HEK293 (cell line): ENCODE results near the gene CCL18.

Experiments used
- CTCF ChIA-PET: fragments of 350-600 bp; formaldehyde crosslinking; extraction: SDS; loops from one replicate; lab custom pipeline; 2021; ENCODE audit warnings: antibody characterized with exemption; lab: Yijun Ruan, JAX
- POLR2A ChIA-PET: fragments of 300-600 bp; formaldehyde crosslinking; extraction: SDS; loops from one replicate; lab custom pipeline; 2020; ENCODE audit warnings: antibody characterized with exemption, inconsistent platforms; lab: Yijun Ruan, JAX
- H3K27ac ChIP-seq: fragments of 200-500 bp; sonication (Bioruptor generic); 2 replicates; pipeline ENCODE4 v1.5.1; 2014; ENCODE audit warnings: low read depth, low read length, control low read depth, inconsistent platforms; ENCODE audit errors: extremely low read depth
- H3K36me3 ChIP-seq, 2 experiments: fragments of 200-500 bp in 1 of 2; sonication (Bioruptor generic) in 1 of 2; 1 replicate in 1 of 2; 2 replicates in 1 of 2; pipeline ENCODE4 v1.5.1; 2014 to 2017; ENCODE audit warnings: inconsistent platforms in 2 of 2, low read length in 2 of 2; ENCODE audit not compliant: control insufficient read depth in 2 of 2, insufficient read depth in 1 of 2
- H3K4me1 ChIP-seq: fragments of 200-500 bp; sonication (Bioruptor generic); 2 replicates; pipeline ENCODE4 v1.5.1; 2014; ENCODE audit warnings: mild to moderate bottlenecking, low read length, inconsistent platforms; ENCODE audit not compliant: control insufficient read depth, insufficient read depth
- H3K4me3 ChIP-seq: 2 replicates; pipeline ENCODE4 v1.5.1; 2011; ENCODE audit warnings: low read depth, mild to moderate bottlenecking, control low read depth, low read length, moderate library complexity
- H3K9me3 ChIP-seq: fragments of 200-500 bp; sonication (Bioruptor generic); 2 replicates; pipeline ENCODE4 v1.5.1; 2014; ENCODE audit warnings: low read depth, low read length, inconsistent platforms; ENCODE audit not compliant: control insufficient read depth, insufficient read depth
- GLI2 ChIP-seq: fragments of 450-650 bp; formaldehyde crosslinking; IDR thresholded peaks from 2 replicates; pipeline ENCODE4; 2017; ENCODE audit warnings: missing biosample characterization, missing genetic modification characterization, low read depth, borderline replicate concordance
- GLIS1 ChIP-seq: fragments of 450-650 bp; formaldehyde crosslinking; IDR thresholded peaks from 2 replicates; pipeline ENCODE4 v1.5.1; 2016; ENCODE audit warnings: missing biosample characterization, missing genetic modification characterization
- WT1 ChIP-seq: fragments of 450-650 bp; formaldehyde crosslinking; IDR thresholded peaks from 2 replicates; pipeline ENCODE4 v1.5.1; 2016; ENCODE audit warnings: missing biosample characterization, missing genetic modification characterization
- ZBTB20 ChIP-seq: fragments of 450-650 bp; formaldehyde crosslinking; IDR thresholded peaks from 2 replicates; pipeline ENCODE4 v1.5.1; 2016; ENCODE audit warnings: missing biosample characterization, missing genetic modification characterization
- ZEB2 ChIP-seq: fragments of 450-650 bp; formaldehyde crosslinking; IDR thresholded peaks from 2 replicates; pipeline ENCODE4 v1.5.1; 2016; ENCODE audit warnings: missing biosample characterization, missing genetic modification characterization
- ZIC2 ChIP-seq: fragments of 450-650 bp; formaldehyde crosslinking; IDR thresholded peaks from 2 replicates; pipeline ENCODE4 v1.5.1; 2016; ENCODE audit warnings: missing biosample characterization, missing genetic modification characterization
- ZNF19 ChIP-seq: fragments of 450-650 bp; formaldehyde crosslinking; IDR thresholded peaks from 2 replicates; pipeline ENCODE4; 2016; ENCODE audit warnings: missing biosample characterization, missing genetic modification characterization, low read depth
- ZNF211 ChIP-seq: fragments of 450-650 bp; formaldehyde crosslinking; IDR thresholded peaks from 2 replicates; pipeline ENCODE4 v1.5.1; 2016; ENCODE audit warnings: low read depth, missing biosample characterization, missing genetic modification characterization
- ZNF324 ChIP-seq: fragments of 450-650 bp; formaldehyde crosslinking; IDR thresholded peaks from 2 replicates; pipeline ENCODE4 v1.5.1; 2016; ENCODE audit warnings: missing biosample characterization, missing genetic modification characterization
- ZNF341 ChIP-seq: fragments of 450-650 bp; formaldehyde crosslinking; IDR thresholded peaks from 2 replicates; pipeline ENCODE4; 2016; ENCODE audit warnings: low read depth, missing biosample characterization, missing genetic modification characterization
- ZNF37A ChIP-seq: fragments of 450-650 bp; IDR thresholded peaks from 2 replicates; pipeline ENCODE4 v1.5.1; 2018; ENCODE audit warnings: missing biosample characterization, missing genetic modification characterization
- ZNF521 ChIP-seq: fragments of 450-650 bp; formaldehyde crosslinking; IDR thresholded peaks from 2 replicates; pipeline ENCODE4 v1.5.1; 2017; ENCODE audit warnings: missing biosample characterization, mild to moderate bottlenecking, missing genetic modification characterization
- ZNF555 ChIP-seq: fragments of 450-650 bp; formaldehyde crosslinking; conservative IDR thresholded peaks from 2 replicates; pipeline ENCODE4 v1.5.1; 2017; ENCODE audit warnings: missing biosample characterization, mild to moderate bottlenecking, missing genetic modification characterization, inconsistent platforms
- ZNF610 ChIP-seq: fragments of 450-650 bp; formaldehyde crosslinking; IDR thresholded peaks from 2 replicates; pipeline ENCODE4 v1.5.1; 2016; ENCODE audit warnings: missing biosample characterization, missing genetic modification characterization, borderline replicate concordance
- ZNF654 ChIP-seq: fragments of 450-650 bp; formaldehyde crosslinking; IDR thresholded peaks from 2 replicates; pipeline ENCODE4 v1.5.1; 2016; ENCODE audit warnings: low read depth, missing biosample characterization, missing genetic modification characterization
- ZNF660 ChIP-seq: fragments of 450-650 bp; IDR thresholded peaks from 2 replicates; pipeline ENCODE4 v1.5.1; 2018; ENCODE audit warnings: missing biosample characterization, mild to moderate bottlenecking, missing genetic modification characterization
- ZNF792 ChIP-seq: fragments of 450-650 bp; formaldehyde crosslinking; IDR thresholded peaks from 2 replicates; pipeline ENCODE4 v1.5.1; 2016; ENCODE audit warnings: missing biosample characterization, missing genetic modification characterization
- ZNF830 ChIP-seq: fragments of 450-650 bp; IDR thresholded peaks from 2 replicates; pipeline ENCODE4 v1.5.0; 2018; ENCODE audit warnings: missing biosample characterization, missing genetic modification characterization, low read depth, mild to moderate bottlenecking, moderate library complexity
- ZNF843 ChIP-seq: fragments of 450-650 bp; formaldehyde crosslinking; IDR thresholded peaks from 2 replicates; pipeline ENCODE4 v1.5.1; 2016; ENCODE audit warnings: missing biosample characterization, missing genetic modification characterization
- TF ChIP-seq, protein P1 (sequence below): fragments of 450-650 bp; formaldehyde crosslinking; IDR thresholded peaks from 2 replicates; pipeline ENCODE4 v1.5.1; 2016; ENCODE audit warnings: missing biosample characterization, missing genetic modification characterization, borderline replicate concordance
- TF ChIP-seq, protein P2 (sequence below): fragments of 450-650 bp; formaldehyde crosslinking; IDR thresholded peaks from 2 replicates; pipeline ENCODE4 v1.5.1; 2017; ENCODE audit warnings: missing biosample characterization, mild to moderate bottlenecking, missing genetic modification characterization, moderate library complexity
- TF ChIP-seq, protein P3 (sequence below): fragments of 450-650 bp; formaldehyde crosslinking; IDR thresholded peaks from 2 replicates; pipeline ENCODE4 v1.5.1; 2016; ENCODE audit warnings: missing biosample characterization, missing genetic modification characterization

The CCL18 gene

GRCh38 chr17:36117505-36118382 lies 53.7 kb downstream of the CCL18 start:
- peaks cover 3% of the 10 kb centered on the region; the same call in 1 of the 2 replicates for H3K4me1 ChIP-seq
- no peak overlapping the region; the same call in 1 of the 2 replicates for H3K27ac ChIP-seq
- H3K4me3 ChIP-seq: no peak overlapping the region
- no peaks in the 10 kb centered on the region for H3K9me3 ChIP-seq
- no peak for TF ChIP-seq WT1
- no peak for TF ChIP-seq ZNF830 (tag by site-specific recombination)
- TF ChIP-seq GLIS1 (tag by site-specific recombination): peak; percentile 97
- TF ChIP-seq ZIC2 (tag by site-specific recombination): peak; percentile 81
- TF ChIP-seq, protein P1, sequence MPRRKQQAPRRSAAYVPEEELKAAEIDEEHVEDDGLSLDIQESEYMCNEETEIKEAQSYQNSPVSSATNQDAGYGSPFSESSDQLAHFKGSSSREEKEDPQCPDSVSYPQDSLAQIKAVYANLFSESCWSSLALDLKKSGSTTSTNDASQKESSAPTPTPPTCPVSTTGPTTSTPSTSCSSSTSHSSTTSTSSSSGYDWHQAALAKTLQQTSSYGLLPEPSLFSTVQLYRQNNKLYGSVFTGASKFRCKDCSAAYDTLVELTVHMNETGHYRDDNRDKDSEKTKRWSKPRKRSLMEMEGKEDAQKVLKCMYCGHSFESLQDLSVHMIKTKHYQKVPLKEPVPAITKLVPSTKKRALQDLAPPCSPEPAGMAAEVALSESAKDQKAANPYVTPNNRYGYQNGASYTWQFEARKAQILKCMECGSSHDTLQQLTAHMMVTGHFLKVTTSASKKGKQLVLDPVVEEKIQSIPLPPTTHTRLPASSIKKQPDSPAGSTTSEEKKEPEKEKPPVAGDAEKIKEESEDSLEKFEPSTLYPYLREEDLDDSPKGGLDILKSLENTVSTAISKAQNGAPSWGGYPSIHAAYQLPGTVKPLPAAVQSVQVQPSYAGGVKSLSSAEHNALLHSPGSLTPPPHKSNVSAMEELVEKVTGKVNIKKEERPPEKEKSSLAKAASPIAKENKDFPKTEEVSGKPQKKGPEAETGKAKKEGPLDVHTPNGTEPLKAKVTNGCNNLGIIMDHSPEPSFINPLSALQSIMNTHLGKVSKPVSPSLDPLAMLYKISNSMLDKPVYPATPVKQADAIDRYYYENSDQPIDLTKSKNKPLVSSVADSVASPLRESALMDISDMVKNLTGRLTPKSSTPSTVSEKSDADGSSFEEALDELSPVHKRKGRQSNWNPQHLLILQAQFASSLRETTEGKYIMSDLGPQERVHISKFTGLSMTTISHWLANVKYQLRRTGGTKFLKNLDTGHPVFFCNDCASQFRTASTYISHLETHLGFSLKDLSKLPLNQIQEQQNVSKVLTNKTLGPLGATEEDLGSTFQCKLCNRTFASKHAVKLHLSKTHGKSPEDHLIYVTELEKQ (tag by site-specific recombination): no peak
- no peak for TF ChIP-seq ZNF324 (tag by site-specific recombination)
- no peak for TF ChIP-seq ZNF654 (tag by site-specific recombination)
- H3K36me3 ChIP-seq: no peaks in the 10 kb centered on the region
- POLR2A ChIA-PET: interaction anchor here (0.6 to 1.1 kb wide), 2 partner anchors 53 to 65 kb away, joined by 3 read pairs; no protein-coding TSS in a partner anchor
- CTCF ChIA-PET: interaction anchor here (0.7 to 3.1 kb wide), 9 partner anchors 15 to 928 kb away, joined by 3 to 37 read pairs (median 7); no protein-coding TSS in a partner anchor

GRCh38 chr17:36118477-36119353 lies 54.6 kb downstream of the CCL18 start:
- CTCF ChIA-PET: interaction anchor here (0.6 to 3.1 kb wide), 10 partner anchors 14 to 929 kb away, joined by 3 to 37 read pairs (median 4); no protein-coding TSS in a partner anchor
- TF ChIP-seq ZNF555 (tag by site-specific recombination) (no peak), ZNF610 (tag by site-specific recombination) (peak; percentile 99)
- TF ChIP-seq, protein P2, sequence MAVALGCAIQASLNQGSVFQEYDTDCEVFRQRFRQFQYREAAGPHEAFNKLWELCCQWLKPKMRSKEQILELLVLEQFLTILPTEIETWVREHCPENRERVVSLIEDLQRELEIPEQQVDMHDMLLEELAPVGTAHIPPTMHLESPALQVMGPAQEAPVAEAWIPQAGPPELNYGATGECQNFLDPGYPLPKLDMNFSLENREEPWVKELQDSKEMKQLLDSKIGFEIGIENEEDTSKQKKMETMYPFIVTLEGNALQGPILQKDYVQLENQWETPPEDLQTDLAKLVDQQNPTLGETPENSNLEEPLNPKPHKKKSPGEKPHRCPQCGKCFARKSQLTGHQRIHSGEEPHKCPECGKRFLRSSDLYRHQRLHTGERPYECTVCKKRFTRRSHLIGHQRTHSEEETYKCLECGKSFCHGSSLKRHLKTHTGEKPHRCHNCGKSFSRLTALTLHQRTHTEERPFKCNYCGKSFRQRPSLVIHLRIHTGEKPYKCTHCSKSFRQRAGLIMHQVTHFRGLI (tag by site-specific recombination): no peak
- H3K27ac ChIP-seq: no peak overlapping the region
- no peaks in the 10 kb centered on the region for H3K9me3 ChIP-seq
- no peaks in the 10 kb centered on the region for H3K36me3 ChIP-seq
- POLR2A ChIA-PET: interaction anchor here (0.6 to 1.1 kb wide), 2 partner anchors 54 to 64 kb away, joined by 3 read pairs; no protein-coding TSS in a partner anchor
- H3K4me1 ChIP-seq: peaks cover 3% of the 10 kb centered on the region; the same call in 1 of the 2 replicates
- no peak overlapping the region for H3K4me3 ChIP-seq

DNA sequence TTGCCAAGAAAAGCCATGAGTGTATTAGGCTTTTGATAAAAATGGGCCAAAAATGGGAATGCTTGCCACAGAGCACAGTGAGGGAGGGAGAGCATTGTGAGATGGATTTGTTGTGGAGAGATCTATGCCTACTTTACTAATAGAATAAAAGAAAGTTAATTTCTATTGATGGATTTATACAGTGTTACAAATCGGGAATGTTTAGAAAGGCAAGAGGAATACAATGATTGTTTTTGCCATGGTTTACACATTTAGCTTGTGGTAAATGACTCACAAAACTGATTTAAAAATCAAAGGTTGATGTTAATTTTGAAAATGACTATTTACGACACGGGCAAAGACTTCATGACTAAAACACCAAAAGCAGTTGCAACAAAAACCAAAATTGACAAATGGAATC lies 56.1 kb downstream of the CCL18 start:
- CTCF ChIA-PET: interaction anchor here (0.6 to 3.1 kb wide), 11 partner anchors 8 to 172 kb away, joined by 3 to 37 read pairs (median 4); no protein-coding TSS in a partner anchor
- no peak overlapping the region for H3K4me3 ChIP-seq
- no peaks in the 10 kb centered on the region for H3K9me3 ChIP-seq
- POLR2A ChIA-PET: no interaction called here
- no peak overlapping the region for H3K27ac ChIP-seq
- H3K4me1 ChIP-seq: peaks cover 3% of the 10 kb centered on the region; the same call in 1 of the 2 replicates
- H3K36me3 ChIP-seq: no peaks in the 10 kb centered on the region
- no peak for TF ChIP-seq ZNF211 (tag by site-specific recombination)
- TF ChIP-seq ZEB2 (tag by site-specific recombination): no peak
- TF ChIP-seq, protein P3, sequence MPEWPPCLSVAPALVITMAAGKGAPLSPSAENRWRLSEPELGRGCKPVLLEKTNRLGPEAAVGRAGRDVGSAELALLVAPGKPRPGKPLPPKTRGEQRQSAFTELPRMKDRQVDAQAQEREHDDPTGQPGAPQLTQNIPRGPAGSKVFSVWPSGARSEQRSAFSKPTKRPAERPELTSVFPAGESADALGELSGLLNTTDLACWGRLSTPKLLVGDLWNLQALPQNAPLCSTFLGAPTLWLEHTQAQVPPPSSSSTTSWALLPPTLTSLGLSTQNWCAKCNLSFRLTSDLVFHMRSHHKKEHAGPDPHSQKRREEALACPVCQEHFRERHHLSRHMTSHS (tag by site-specific recombination): no peak
- no peak for TF ChIP-seq ZNF660 (tag by site-specific recombination)
- TF ChIP-seq ZNF19 (tag by site-specific recombination): no peak
- TF ChIP-seq ZNF792 (tag by site-specific recombination): no peak
- TF ChIP-seq GLI2 (tag by site-specific recombination): no peak
- TF ChIP-seq ZBTB20 (tag by site-specific recombination): no peak
- TF ChIP-seq ZNF341 (tag by site-specific recombination): no peak
- TF ChIP-seq ZNF37A: no peak
- TF ChIP-seq ZNF521 (tag by site-specific recombination): no peak
- no peak for TF ChIP-seq ZNF843 (tag by site-specific recombination)
